Osteoblast (primary cell): ENCODE results near the gene IVNS1ABP. TPM values are rescaled to one million over a fixed set of nuclear protein-coding genes. Genes with fewer than 3 reads are reported as not detected.

Experiments
- DNase-seq: peaks from one replicate; pipeline ENCODE4 v3.0.0; 2011; ENCODE audit warnings: low spot score, mixed read lengths; ENCODE audit not compliant: insufficient read length; ENCODE audit errors: missing footprints
- H2AFZ ChIP-seq: 2 replicates; pipeline ENCODE4 v1.6.0; 2011; ENCODE audit warnings: mild to moderate bottlenecking, low read length
- H3K27ac ChIP-seq: 2 replicates; pipeline ENCODE4 v1.5.1; 2011; ENCODE audit warnings: mild to moderate bottlenecking, low read depth, low read length, moderate library complexity
- H3K27me3 ChIP-seq: 2 replicates; pipeline ENCODE4 v1.6.0; 2012; ENCODE audit warnings: mild to moderate bottlenecking, control low read depth, inconsistent platforms, low read length, moderate library complexity; ENCODE audit not compliant: insufficient read depth
- H3K36me3 ChIP-seq: 2 replicates; pipeline ENCODE4 v1.5.1; 2011; ENCODE audit warnings: mild to moderate bottlenecking, low read length, control low read depth, moderate library complexity; ENCODE audit not compliant: insufficient read depth
- H3K4me1 ChIP-seq: 2 replicates; pipeline ENCODE4 v1.5.1; 2011; ENCODE audit warnings: mild to moderate bottlenecking, low read length, control low read depth, moderate library complexity; ENCODE audit not compliant: insufficient read depth
- H3K4me2 ChIP-seq: 2 replicates; pipeline ENCODE4 v1.6.0; 2011; ENCODE audit warnings: mild to moderate bottlenecking, low read length; ENCODE audit not compliant: insufficient read depth
- H3K4me3 ChIP-seq: fragments of 200-600 bp; sonication (generic); 3 replicates; pipeline ENCODE4 v1.5.1; 2012; ENCODE audit warnings: mild to moderate bottlenecking, low read length, inconsistent platforms; ENCODE audit not compliant: insufficient read depth
- H3K79me2 ChIP-seq: 2 replicates; pipeline ENCODE4 v1.6.0; 2012; ENCODE audit warnings: mild to moderate bottlenecking, low read length, control low read depth, inconsistent platforms; ENCODE audit not compliant: insufficient read depth
- H3K9me3 ChIP-seq: 2 replicates; pipeline ENCODE4 v1.5.1; 2011; ENCODE audit warnings: low read depth, low read length, control low read depth
- H4K20me1 ChIP-seq: 2 replicates; pipeline ENCODE4 v1.6.0; 2012; ENCODE audit warnings: mild to moderate bottlenecking, low read length, control low read depth; ENCODE audit not compliant: insufficient read depth
- CTCF ChIP-seq: IDR thresholded peaks from 2 replicates; pipeline ENCODE4 v1.5.1; 2011; ENCODE audit warnings: mild to moderate bottlenecking, low read depth, low read length, moderate library complexity; ENCODE audit errors: extremely low read depth
- total RNA-seq: library from RNA; depleted of rRNA; stranded (reverse); fragments of >200 nt; gene quantifications from 2 replicates; pipeline ENCODE4 v1.2.3, GENCODE V29; 2012

Gene IVNS1ABP
- total RNA-seq, 1 donor, result 94.8 TPM

GRCh38 chr1:185279571-185279970, 37.5 kb downstream of the IVNS1ABP start:
- Histone ChIP-seq H3K79me2 (no peaks in the 10 kb centered on the region), H3K4me1 (peaks cover 9% of the 10 kb centered on the region), H3K36me3 (no peaks in the 10 kb centered on the region), H3K27me3 (no peaks in the 10 kb centered on the region), H3K27ac (no peak overlapping the region), H3K4me2 (no peak overlapping the region), H3K4me3 (no peak overlapping the region), H4K20me1 (no peaks in the 10 kb centered on the region), H3K9me3 (no peaks in the 10 kb centered on the region), H2AFZ (no peak overlapping the region)
- no peak for TF ChIP-seq CTCF
- no peak for DNase-seq

- H3K4me2 ChIP-seq, result no peak overlapping the region
- no peak overlapping the region for H3K4me3 ChIP-seq
- no peak overlapping the region for H2AFZ ChIP-seq
- no peaks in the 10 kb centered on the region for H3K9me3 ChIP-seq
- H3K4me1 ChIP-seq, result no peaks in the 10 kb centered on the region
- no peak overlapping the region for H3K27ac ChIP-seq
- DNase-seq, result no peak
- H3K27me3 ChIP-seq, result no peaks in the 10 kb centered on the region
- TF ChIP-seq CTCF, result no peak
- no peaks in the 10 kb centered on the region for H3K36me3 ChIP-seq
- H4K20me1 ChIP-seq, result no peaks in the 10 kb centered on the region
- no peaks in the 10 kb centered on the region for H3K79me2 ChIP-seq
These were observed 45.1 kb downstream of the IVNS1ABP start for GRCh38 chr1:185271921-185272320.

- Histone ChIP-seq H3K4me2 (no peak overlapping the region), H4K20me1 (no peaks in the 10 kb centered on the region), H3K4me3 (no peak overlapping the region), H3K79me2 (no peaks in the 10 kb centered on the region), H3K9me3 (no peaks in the 10 kb centered on the region), H2AFZ (no peak overlapping the region), H3K27me3 (no peaks in the 10 kb centered on the region), H3K27ac (no peak overlapping the region), H3K36me3 (no peaks in the 10 kb centered on the region), H3K4me1 (no peaks in the 10 kb centered on the region)
- no peak for DNase-seq
- TF ChIP-seq CTCF, result no peak
These were observed 48.7 kb downstream of the IVNS1ABP start for GRCh38 chr1:185268352-185268751.

- H3K36me3 ChIP-seq, result no peaks in the 10 kb centered on the region
- no peaks in the 10 kb centered on the region for H3K79me2 ChIP-seq
- H3K4me2 ChIP-seq, result no peak overlapping the region
- no peak overlapping the region for H2AFZ ChIP-seq
- no peak for DNase-seq
- H4K20me1 ChIP-seq, result no peaks in the 10 kb centered on the region
- no peaks in the 10 kb centered on the region for H3K27me3 ChIP-seq
- no peak overlapping the region for H3K27ac ChIP-seq
- H3K9me3 ChIP-seq, result no peaks in the 10 kb centered on the region
- no peak for TF ChIP-seq CTCF
- no peaks in the 10 kb centered on the region for H3K4me1 ChIP-seq
- H3K4me3 ChIP-seq, result no peak overlapping the region
These were observed 49.3 kb downstream of the IVNS1ABP start for GRCh38 chr1:185267701-185268100.
